Osteocyte (in vitro differentiated cells): Measurements from ENCODE around the gene NLGN1. TPM values are rescaled to one million over a fixed set of nuclear protein-coding genes. Genes with fewer than 3 reads are reported as not detected.
A peak's percentile ranks its signal among the peaks of the same experiment; 100 is the strongest.

Experiments
- DNase-seq: peaks from one replicate; pipeline ENCODE4 v3.0.0; 2021; ENCODE audit warnings: mixed read lengths; ENCODE audit not compliant: unreplicated experiment; ENCODE audit errors: extremely low spot score
- H3K27ac Mint-ChIP-seq: one replicate; pipeline ENCODE4 v1.8.0; 2021; ENCODE audit warnings: mild to moderate bottlenecking, mixed read lengths; ENCODE audit not compliant: unreplicated experiment
- H3K27me3 Mint-ChIP-seq: one replicate; pipeline ENCODE4 v1.8.0; 2021; ENCODE audit warnings: mixed read lengths; ENCODE audit not compliant: unreplicated experiment
- H3K36me3 Mint-ChIP-seq: one replicate; pipeline ENCODE4 v1.8.0; 2021; ENCODE audit warnings: mixed read lengths; ENCODE audit not compliant: unreplicated experiment
- H3K4me1 Mint-ChIP-seq: one replicate; pipeline ENCODE4 v1.8.0; 2021; ENCODE audit warnings: mixed read lengths; ENCODE audit not compliant: unreplicated experiment
- H3K4me3 Mint-ChIP-seq: one replicate; pipeline ENCODE4 v1.8.0; 2021; ENCODE audit warnings: mild to moderate bottlenecking, moderate library complexity, mixed read lengths; ENCODE audit not compliant: unreplicated experiment
- H3K9me3 Mint-ChIP-seq: one replicate; pipeline ENCODE4 v1.8.0; 2021; ENCODE audit warnings: mixed read lengths; ENCODE audit not compliant: unreplicated experiment
- total RNA-seq: library from RNA; stranded (reverse); gene quantifications from 2 replicates; pipeline ENCODE4 v1.2.1, GENCODE V29; 2021
- TF ChIP-seq, protein P1 (sequence below): fragments of 200-600 bp; sonication (generic); IDR thresholded peaks from 2 replicates; pipeline ENCODE4 v1.5.0; 2021; ENCODE audit warnings: antibody characterized with exemption, mild to moderate bottlenecking, moderate library complexity

NLGN1 gene
- total RNA-seq, 1 donor from 2014 or later = 3.9 TPM

DNA sequence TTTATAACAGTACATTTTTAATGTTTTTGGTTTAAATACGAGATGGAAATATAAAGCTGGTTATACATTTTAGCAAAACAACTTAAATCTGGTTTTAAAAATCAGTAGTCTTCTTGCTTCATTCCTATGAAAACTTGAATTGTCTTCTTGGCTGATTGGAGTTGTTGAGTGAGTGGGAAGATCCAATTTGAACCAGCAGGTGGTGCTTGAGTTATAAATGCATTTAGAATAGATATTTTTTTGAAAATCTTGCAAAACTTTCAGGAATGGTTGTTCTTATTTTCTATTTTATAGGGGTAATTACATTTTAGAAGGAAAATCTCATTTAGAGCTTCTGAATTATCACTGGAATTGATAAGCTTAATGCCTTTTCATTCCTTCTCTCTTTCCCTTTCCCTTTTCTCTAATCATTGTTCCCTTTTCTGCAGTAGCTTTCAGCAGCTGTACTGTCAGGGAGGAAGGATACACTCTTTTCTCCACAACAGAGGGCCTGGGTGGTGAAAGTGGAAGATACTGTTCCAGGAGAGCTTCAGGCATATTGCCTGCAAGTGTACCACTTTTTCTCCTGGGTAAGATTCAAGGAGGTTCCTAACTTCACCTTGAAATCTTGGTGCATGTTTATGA is 335.6 kb downstream of the NLGN1 start:
- no peaks in the 10 kb centered on the region for H3K27me3 Mint-ChIP-seq
- TF ChIP-seq, protein P1, sequence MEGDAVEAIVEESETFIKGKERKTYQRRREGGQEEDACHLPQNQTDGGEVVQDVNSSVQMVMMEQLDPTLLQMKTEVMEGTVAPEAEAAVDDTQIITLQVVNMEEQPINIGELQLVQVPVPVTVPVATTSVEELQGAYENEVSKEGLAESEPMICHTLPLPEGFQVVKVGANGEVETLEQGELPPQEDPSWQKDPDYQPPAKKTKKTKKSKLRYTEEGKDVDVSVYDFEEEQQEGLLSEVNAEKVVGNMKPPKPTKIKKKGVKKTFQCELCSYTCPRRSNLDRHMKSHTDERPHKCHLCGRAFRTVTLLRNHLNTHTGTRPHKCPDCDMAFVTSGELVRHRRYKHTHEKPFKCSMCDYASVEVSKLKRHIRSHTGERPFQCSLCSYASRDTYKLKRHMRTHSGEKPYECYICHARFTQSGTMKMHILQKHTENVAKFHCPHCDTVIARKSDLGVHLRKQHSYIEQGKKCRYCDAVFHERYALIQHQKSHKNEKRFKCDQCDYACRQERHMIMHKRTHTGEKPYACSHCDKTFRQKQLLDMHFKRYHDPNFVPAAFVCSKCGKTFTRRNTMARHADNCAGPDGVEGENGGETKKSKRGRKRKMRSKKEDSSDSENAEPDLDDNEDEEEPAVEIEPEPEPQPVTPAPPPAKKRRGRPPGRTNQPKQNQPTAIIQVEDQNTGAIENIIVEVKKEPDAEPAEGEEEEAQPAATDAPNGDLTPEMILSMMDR = peak; percentile 71
- peaks cover under 1% of the 10 kb centered on the region for H3K9me3 Mint-ChIP-seq
- peaks cover 19% of the 10 kb centered on the region for H3K4me1 Mint-ChIP-seq
- no peaks in the 10 kb centered on the region for H3K36me3 Mint-ChIP-seq
- H3K27ac Mint-ChIP-seq = no peak overlapping the region
- DNase-seq = no peak
- H3K4me3 Mint-ChIP-seq = no peak overlapping the region

DNA sequence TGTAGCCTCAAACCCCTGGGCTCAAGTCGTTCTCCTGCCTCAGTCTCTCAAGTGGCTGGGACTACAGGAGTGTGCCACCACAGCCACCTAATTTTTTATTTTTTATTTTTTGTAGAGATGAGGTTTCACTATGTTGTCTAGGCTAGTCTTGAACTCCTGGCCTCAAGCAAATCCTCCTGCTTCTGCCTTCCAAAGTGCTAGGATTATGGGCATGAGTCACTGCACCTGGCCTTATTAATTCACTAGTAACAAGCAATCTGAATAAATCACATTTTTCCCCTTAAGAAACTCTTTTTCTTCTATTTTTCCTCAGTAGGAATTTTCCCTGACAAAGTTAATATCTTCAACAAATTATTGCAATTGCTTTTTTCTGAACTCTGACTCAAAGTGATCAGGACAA is 336.9 kb downstream of the NLGN1 start:
- no peak for DNase-seq
- Mint-ChIP-seq H3K4me3 (no peak overlapping the region), H3K9me3 (peaks cover 8% of the 10 kb centered on the region), H3K27ac (no peak overlapping the region), H3K4me1 (peaks cover 20% of the 10 kb centered on the region), H3K27me3 (no peaks in the 10 kb centered on the region), H3K36me3 (no peaks in the 10 kb centered on the region)
- TF ChIP-seq, protein P1 = no peak

DNA sequence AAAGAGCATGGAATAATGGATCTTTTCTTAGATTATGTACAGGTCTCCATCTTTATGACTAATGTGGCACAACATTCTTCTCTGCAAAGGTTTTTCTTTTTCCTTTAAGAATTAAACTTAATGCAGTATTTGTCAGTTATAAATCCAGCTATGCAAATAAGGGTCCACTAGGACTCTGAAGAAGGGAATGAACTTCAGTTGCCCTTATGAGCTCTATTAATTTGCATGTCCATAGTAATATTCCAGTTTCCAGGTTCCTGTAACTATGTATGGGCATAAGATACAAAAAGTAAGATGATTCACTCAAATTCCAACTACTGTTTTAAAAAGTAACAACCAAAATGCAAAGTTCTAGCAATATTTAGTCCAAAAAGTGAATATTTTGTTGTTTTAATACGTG is 337.4 kb downstream of the NLGN1 start:
- peaks cover 8% of the 10 kb centered on the region for H3K9me3 Mint-ChIP-seq
- TF ChIP-seq, protein P1 = no peak
- H3K27ac Mint-ChIP-seq = no peak overlapping the region
- no peak overlapping the region for H3K4me3 Mint-ChIP-seq
- DNase-seq = no peak
- no peaks in the 10 kb centered on the region for H3K36me3 Mint-ChIP-seq
- H3K4me1 Mint-ChIP-seq = peaks cover 23% of the 10 kb centered on the region
- no peaks in the 10 kb centered on the region for H3K27me3 Mint-ChIP-seq

DNA sequence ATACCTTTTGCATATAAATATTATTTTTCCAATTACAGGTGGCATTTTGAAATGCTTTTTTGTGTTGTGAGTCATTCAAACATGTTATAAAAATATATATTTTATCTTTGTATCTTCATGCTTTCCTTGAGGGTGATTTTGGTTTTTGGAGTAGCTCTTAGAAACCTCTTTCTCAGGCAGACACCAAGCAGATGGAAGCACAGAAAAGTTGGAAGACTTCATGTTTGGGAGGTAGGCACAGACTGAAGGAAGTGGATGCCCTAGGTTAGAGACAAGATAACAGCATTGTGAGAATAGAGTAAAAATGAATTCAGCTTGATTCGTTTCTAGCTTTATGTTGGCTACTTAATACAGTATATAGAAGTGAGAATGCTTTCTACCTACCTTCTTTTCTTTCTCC is 338.3 kb downstream of the NLGN1 start:
- Mint-ChIP-seq H3K4me1 (peaks cover 25% of the 10 kb centered on the region), H3K27me3 (no peaks in the 10 kb centered on the region), H3K4me3 (no peak overlapping the region), H3K36me3 (no peaks in the 10 kb centered on the region), H3K27ac (no peak overlapping the region), H3K9me3 (peaks cover 13% of the 10 kb centered on the region)
- DNase-seq = no peak
- TF ChIP-seq, protein P1 = no peak

DNA sequence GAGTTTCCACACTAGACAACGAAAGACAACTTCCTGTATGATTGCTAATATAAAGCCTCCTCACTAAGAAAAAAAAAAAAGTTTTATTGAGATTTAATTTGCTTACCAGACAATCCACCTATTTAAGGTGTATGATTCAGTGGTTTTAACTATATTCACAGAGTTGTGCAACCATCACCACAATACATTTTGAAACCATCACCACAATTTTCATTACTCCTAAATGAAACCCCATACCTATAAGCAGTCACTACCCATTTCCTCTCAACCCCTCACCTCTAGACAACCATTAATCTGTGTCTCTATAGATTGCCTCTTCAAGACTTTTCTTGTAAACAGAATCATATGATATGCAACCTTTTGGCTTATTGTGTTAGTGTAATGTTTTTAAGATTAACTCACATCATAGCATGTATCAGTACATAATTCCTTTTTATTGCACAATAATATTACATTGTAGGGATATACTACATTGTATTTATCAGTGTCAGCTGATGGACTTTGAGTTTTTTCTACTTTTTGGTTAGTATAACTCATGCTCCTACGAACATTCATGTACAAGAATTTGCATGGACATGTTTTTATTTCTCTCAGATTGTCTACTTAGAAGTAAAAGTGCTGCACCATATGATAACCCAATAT is 339.7 kb downstream of the NLGN1 start:
- Mint-ChIP-seq H3K36me3 (no peaks in the 10 kb centered on the region), H3K27ac (no peak overlapping the region), H3K4me1 (peaks cover 35% of the 10 kb centered on the region), H3K4me3 (no peak overlapping the region), H3K27me3 (no peaks in the 10 kb centered on the region), H3K9me3 (peaks cover 13% of the 10 kb centered on the region)
- no peak for DNase-seq
- TF ChIP-seq, protein P1 = no peak
